Pancreas (tissue), 10 donors: ENCODE results near the gene NELFB. TPM values are rescaled to one million over a fixed set of nuclear protein-coding genes. Genes with fewer than 3 reads are reported as not detected.

ENCODE experiments used
- ATAC-seq, 4 donors: fragments of 200-7000 bp; cut with Tn5 transposase; one replicate each; pipeline versions ENCODE4 v1.8.0 to v1.9.1; 2020; ENCODE audit warnings: mild to moderate bottlenecking in 4 of 4, moderate library complexity in 4 of 4
- DNase-seq, 6 donors: peaks; one replicate each; pipeline ENCODE4 v3.0.0-alpha.2; 2020
- FAIRE-seq: peaks from 2 replicates; lab custom pipeline; 2012; peaks lifted over from hg19 to GRCh38; lab: Jason Lieb, UNC
- H3K27ac ChIP-seq, 4 donors: fragments of 200-600 bp; sonication (generic); 1 replicate in 3 of 4; 2 replicates in 1 of 4; pipeline versions ENCODE4 v1.5.0 to v1.8.0; 2020
- H3K27me3 ChIP-seq, 4 donors: fragments of 200-600 bp; one replicate each; pipeline ENCODE4 v1.8.0; 2021
- H3K36me3 ChIP-seq, 3 donors: fragments of 200-600 bp; sonication (generic) in 1 of 3; one replicate each; pipeline versions ENCODE4 v1.5.0 to v1.8.0; 2020 to 2021
- H3K4me1 ChIP-seq, 3 donors: fragments of 200-600 bp; one replicate each; pipeline ENCODE4 v1.8.0; 2021
- H3K4me3 ChIP-seq, 4 donors: fragments of 200-600 bp; sonication (generic) in 2 of 4; one replicate each; pipeline versions ENCODE4 v1.5.0 to v1.8.0; 2020 to 2021
- H3K9me3 ChIP-seq, 4 donors: fragments of 200-600 bp; one replicate each; pipeline ENCODE4 v1.8.0; 2021
- WGBS, 2 donors: extraction: QIAGEN DNeasy Blood & Tissue Kit; methylation state at CpG; one replicate each; pipeline ENCODE4 v1.1.7; 2013; 5-methylcytosine and 5-hydroxymethylcytosine counted together
- intact Hi-C, 3 donors: fragments of 100-400 bp; cut with DNase I; formaldehyde crosslinking; loops; one replicate each; pipeline versions ENCODE4 v1.11.1 to v1.14.2; 2022
- polyA plus RNA-seq, 2 donors: library from polyadenylated mRNA; stranded (reverse); fragments of 200-250 nt; gene quantifications; one replicate each; pipeline ENCODE4 v1.2.3, GENCODE V29; 2013
- total RNA-seq, 6 donors: library from RNA; stranded (reverse); fragmentation: NEBNext Ultra II Directional in 4 of 6; extraction: Animal tissue kit (Norgen Biotek cat#: 25700) in 4 of 6; gene quantifications; one replicate each; pipeline versions ENCODE4 v1.2.1 to v1.2.4, GENCODE V29; 2021 to 2023
- TF ChIP-seq, protein P1 (sequence below), 4 donors: fragments of 200-600 bp; sonication (generic) in 3 of 4; IDR thresholded peaks; one replicate each; pipeline versions ENCODE4 v1.5.0 to v1.8.0; 2021; ENCODE audit warnings: antibody characterized with exemption in 4 of 4
- donor health status: healthy with polysubstance abuse.
- donor health status: DM: no; HTN: no; CAD: no; lungs with moderate emphysema.
- donor health status: DM: no; HTN: no; CAD: no.
- donor health status: control.
- donor health status: control.
- donor health status: Bipolar disorder and iron deficiency.
- donor health status: DM: yes; HTN: yes; CAD: no.
- donor health status: DM: no; HTN: no; CAD: no.
- donor health status: DM: no; HTN: no; CAD: no.
- donor health status: DM: yes; HTN: yes; CAD: no.

NELFB gene
- total and polyA plus RNA-seq, 8 donors, result 22.3 to 34.2 (median 29.5) TPM

DNA sequence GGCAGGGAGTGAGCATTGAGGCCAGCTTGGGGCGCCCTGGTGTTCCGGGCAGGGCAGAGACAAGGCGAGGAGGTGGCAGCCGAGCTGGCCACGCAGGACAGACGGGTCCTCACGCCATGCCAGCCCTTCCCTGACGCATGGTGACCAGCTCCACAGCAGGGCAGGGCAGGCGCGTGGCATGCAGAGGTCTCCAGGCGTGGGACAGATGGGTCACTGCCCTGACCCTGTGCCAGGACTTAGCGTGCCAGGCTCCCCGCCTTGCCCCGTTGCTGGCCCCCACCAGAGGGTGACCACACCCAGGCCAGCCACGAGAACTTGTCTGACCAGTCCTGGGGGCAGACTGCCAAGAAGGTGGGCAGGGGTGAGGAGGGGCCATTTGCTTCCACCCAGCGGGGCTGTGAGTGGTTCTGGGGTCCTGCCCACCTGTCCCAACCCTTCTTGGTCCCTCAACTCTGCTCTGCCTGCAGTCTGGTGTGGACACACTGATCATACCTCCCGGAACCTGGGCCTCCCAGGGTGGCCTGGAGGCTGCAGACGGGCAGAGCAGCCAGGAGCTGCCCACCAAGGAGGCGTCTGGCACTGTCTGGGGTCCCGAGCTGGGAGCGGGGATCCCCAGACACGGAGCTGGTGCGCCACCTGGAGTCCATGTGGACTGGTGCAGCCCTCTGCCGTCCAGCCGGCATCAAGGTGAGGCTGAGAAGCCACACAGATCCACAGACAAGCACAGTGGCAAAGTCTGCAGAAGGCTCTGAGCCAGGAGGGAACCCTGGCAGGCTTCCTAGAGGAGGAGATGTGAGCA, 27.9 kb upstream of the NELFB start, which contains the start of gene RNF224:
RNF224 (plus strand) TSS at position 449 of the 799 bp plus-strand sequence. CDS start 834 bp downstream, outside the sequence.
- intact Hi-C loops, result no loop called here
- TF ChIP-seq, protein P1, sequence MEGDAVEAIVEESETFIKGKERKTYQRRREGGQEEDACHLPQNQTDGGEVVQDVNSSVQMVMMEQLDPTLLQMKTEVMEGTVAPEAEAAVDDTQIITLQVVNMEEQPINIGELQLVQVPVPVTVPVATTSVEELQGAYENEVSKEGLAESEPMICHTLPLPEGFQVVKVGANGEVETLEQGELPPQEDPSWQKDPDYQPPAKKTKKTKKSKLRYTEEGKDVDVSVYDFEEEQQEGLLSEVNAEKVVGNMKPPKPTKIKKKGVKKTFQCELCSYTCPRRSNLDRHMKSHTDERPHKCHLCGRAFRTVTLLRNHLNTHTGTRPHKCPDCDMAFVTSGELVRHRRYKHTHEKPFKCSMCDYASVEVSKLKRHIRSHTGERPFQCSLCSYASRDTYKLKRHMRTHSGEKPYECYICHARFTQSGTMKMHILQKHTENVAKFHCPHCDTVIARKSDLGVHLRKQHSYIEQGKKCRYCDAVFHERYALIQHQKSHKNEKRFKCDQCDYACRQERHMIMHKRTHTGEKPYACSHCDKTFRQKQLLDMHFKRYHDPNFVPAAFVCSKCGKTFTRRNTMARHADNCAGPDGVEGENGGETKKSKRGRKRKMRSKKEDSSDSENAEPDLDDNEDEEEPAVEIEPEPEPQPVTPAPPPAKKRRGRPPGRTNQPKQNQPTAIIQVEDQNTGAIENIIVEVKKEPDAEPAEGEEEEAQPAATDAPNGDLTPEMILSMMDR (IDR thresholded peaks at IDR 0.05), result peak; percentile 84 to 94 (median 86)
- H3K4me1 ChIP-seq, result peaks cover 12 to 20% (median 17%) of the 10 kb centered on the region in 3 donors
- FAIRE-seq, result no peak
- DNase-seq, result peak; percentile 84 to 95 (median 92)
- peak; percentile 57 to 71 (median 67) for ATAC-seq
- no peaks in the 10 kb centered on the region for H3K9me3 ChIP-seq
- 10 to 12% methylated on average over 23 to 25 of the region's 25 CpGs for WGBS, 2 donors
- no peak within 1 kb of the TSS for H3K4me3 ChIP-seq
- H3K36me3 ChIP-seq, result no peaks in the 10 kb centered on the region
- H3K27ac ChIP-seq, result peak within 1 kb of the TSS; percentile 63 to 81 (median 72)
- no peaks in the 10 kb centered on the region for H3K27me3 ChIP-seq

DNA sequence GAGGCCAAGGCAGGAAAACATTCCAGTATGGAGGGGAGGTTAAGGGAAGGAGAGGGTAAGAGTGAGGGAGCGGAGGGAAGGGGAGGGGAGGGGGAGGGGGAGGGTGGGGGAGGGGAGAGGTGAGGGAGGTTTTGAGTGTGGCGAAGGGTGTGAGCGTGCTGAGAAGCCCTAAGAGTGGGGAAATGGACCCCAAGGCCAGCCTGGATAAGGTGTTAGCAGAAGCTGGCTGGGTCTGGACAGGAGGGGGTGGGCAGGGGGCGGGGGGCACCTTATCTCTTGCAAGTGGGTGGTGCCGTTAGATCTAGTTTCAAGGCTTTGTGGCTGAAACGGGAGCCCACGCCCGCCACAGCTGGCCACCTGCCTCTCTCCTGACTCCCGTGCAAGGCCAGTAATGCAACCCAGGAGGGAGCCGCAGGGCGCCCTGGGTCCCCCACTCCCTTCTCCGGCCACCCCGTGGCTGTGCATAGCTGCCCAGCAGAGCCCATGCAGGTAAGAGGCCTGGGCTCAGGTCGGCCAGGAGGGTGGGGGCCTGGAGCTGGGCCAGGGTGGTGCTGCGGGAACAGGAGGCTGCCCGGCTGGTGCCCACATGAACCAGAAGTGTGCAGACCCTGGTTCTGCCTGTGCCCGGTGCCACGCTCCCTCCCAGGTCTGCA, 27.1 kb upstream of the NELFB start:
- intact Hi-C loops, result no loop called here
- ATAC-seq (no peak), DNase-seq (peak in 1 of 6 donors; percentile 70), FAIRE-seq (no peak)
- 15 to 17% methylated on average over 17 to 18 of the region's 18 CpGs for WGBS, 2 donors
- Histone ChIP-seq H3K27ac (peak overlapping the region in 1 of 4 donors; percentile 70), H3K4me3 (no peak overlapping the region), H3K9me3 (no peaks in the 10 kb centered on the region), H3K36me3 (no peaks in the 10 kb centered on the region), H3K4me1 (peaks cover 7 to 16% (median 11%) of the 10 kb centered on the region in 3 donors), H3K27me3 (no peaks in the 10 kb centered on the region)
- TF ChIP-seq, protein P1 (IDR thresholded peaks at IDR 0.05), result no peak

DNA sequence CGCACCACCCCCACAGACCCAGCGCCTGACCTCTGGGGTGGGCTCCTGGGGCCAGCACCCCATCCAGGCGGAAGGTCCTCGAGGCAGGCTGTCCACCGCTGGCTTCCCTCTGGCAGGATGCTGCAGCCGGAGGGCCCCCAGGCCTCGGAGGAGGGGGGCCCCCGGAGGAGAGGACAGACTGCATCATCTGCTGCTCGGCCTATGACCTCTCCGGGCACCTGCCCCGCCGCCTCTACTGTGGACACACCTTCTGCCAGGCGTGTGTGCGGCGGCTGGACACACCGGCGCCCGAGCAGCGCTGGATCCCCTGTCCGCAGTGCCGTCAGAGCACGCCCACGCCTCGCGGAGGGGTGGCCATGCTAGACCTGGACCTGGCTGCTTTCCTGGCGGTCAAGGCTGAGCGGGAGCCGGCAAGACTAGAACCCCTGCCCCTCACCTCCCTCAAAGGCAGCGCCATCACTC, 26.6 kb upstream of the NELFB start:
- H3K4me3 ChIP-seq, result no peak overlapping the region

DNA sequence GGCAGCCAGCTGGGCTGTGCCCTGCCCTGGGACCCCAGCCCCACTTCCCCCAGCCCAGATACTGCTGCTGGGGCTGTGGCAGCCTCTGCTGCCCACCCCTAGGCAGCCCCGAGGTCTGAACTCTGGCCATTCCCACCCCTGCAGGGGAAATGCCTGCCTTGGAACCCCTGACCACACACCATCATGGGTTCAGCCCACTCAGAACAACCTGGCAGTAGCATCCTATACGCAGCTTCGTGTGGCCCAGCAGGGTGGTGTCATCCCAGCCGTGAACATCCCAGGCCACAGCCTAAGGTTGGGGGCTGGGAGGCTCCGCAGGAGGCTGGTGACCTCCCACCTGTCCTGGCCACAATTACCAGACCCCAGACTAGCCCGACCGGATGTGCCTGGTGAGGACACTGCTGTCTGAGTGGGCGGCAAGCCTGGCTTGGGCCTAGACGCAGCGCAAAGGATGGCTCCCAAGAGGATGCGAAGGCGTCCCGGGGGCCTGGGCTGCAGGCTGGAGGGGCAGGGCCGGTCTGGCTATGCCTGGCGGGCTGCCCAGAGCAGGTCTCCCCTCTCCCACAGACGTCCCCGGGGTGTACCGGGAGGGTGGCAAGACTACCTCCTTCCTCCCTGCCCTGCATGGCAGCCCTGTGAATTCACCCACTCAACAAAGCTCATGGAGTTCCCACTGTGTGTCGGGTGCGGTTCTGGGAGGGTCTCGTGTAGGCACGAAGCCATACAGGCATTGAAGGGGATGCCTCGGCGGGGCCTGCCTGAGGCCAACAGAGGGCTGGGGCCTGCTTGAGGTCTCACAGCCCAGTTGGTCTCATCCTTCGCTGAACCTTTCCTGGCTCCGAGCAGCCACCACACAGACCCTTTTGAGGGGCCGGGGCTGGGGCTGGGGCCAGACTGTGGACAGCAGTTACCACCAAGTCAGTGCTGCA, 25.9 kb upstream of the NELFB start:
- Histone ChIP-seq H3K36me3 (no peaks in the 10 kb centered on the region), H3K4me1 (peaks cover 5 to 14% (median 10%) of the 10 kb centered on the region in 3 donors), H3K27ac (no peak overlapping the region), H3K4me3 (no peak overlapping the region), H3K9me3 (no peaks in the 10 kb centered on the region), H3K27me3 (no peaks in the 10 kb centered on the region)
- 69% methylated on average over 26 to 27 of the region's 27 CpGs for WGBS, 2 donors
- intact Hi-C loops, result no loop called here
- DNase-seq (no peak), FAIRE-seq (no peak), ATAC-seq (no peak)
- TF ChIP-seq, protein P1 (IDR thresholded peaks at IDR 0.05), result no peak

More for the DNA sequence above, 26.6 kb upstream of the NELFB start:
- ATAC-seq (no peak), FAIRE-seq (no peak), DNase-seq (no peak)
- no peak overlapping the region for H3K27ac ChIP-seq
- intact Hi-C loops, result no loop called here
- no peaks in the 10 kb centered on the region for H3K9me3 ChIP-seq
- WGBS, 2 donors, result 46 to 47% methylated on average over 29 of the region's 29 CpGs
- H3K4me1 ChIP-seq, result peaks cover 5 to 14% (median 10%) of the 10 kb centered on the region in 3 donors
- H3K27me3 ChIP-seq, result no peaks in the 10 kb centered on the region
- no peaks in the 10 kb centered on the region for H3K36me3 ChIP-seq
- TF ChIP-seq, protein P1 (IDR thresholded peaks at IDR 0.05), result no peak
